ENCODE measurements around the gene HSCB.
"Not testable (repeated sequence)": the region's sequence is repeated elsewhere in the genome, so short reads cannot be mapped to it uniquely, and the experiment has no call there.

Gene HSCB, protein sequence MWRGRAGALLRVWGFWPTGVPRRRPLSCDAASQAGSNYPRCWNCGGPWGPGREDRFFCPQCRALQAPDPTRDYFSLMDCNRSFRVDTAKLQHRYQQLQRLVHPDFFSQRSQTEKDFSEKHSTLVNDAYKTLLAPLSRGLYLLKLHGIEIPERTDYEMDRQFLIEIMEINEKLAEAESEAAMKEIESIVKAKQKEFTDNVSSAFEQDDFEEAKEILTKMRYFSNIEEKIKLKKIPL

DNA sequence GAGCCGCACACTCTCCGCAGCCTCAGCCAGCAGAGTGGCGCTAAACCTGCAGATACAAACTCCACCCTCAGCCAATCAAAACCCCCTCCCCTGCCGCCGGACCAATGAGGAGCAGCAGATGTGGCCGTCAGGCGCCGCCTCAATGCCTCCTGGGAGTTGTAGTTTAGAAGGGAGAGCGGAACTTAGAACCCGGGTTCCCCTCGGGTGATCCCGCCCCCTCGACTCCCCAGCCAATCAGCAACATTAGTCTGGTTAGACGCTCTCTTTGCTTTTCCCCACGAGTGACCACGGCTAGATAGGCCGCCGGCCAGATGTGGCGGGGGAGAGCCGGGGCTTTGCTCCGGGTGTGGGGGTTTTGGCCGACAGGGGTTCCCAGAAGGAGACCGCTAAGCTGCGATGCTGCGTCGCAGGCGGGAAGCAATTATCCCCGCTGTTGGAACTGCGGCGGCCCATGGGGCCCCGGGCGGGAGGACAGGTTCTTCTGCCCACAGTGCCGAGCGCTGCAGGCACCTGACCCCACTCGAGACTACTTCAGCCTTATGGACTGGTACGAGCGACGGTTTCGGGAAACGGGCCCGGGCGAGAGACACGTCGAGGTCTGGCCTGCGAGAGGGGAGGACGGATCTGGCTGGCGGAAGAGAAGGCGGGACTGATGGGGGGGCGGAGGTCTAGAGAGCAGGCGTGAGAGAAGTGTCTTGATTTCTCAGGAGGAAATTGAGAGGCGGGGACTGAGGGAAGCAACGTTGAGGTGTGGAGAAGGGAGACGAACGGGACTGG is at the start of gene HSCB, which contains the start of gene CHEK2:
TSS of gene HSCB (plus strand) at position 255 of the 777 bp plus-strand sequence. CDS start at position 312, 57 bp downstream.
TSS of gene CHEK2 (minus strand) at position 36 of the 777 bp plus-strand sequence. CDS start 7,099 bp downstream, outside the sequence.
- TF ChIP-seq, protein P1, sequence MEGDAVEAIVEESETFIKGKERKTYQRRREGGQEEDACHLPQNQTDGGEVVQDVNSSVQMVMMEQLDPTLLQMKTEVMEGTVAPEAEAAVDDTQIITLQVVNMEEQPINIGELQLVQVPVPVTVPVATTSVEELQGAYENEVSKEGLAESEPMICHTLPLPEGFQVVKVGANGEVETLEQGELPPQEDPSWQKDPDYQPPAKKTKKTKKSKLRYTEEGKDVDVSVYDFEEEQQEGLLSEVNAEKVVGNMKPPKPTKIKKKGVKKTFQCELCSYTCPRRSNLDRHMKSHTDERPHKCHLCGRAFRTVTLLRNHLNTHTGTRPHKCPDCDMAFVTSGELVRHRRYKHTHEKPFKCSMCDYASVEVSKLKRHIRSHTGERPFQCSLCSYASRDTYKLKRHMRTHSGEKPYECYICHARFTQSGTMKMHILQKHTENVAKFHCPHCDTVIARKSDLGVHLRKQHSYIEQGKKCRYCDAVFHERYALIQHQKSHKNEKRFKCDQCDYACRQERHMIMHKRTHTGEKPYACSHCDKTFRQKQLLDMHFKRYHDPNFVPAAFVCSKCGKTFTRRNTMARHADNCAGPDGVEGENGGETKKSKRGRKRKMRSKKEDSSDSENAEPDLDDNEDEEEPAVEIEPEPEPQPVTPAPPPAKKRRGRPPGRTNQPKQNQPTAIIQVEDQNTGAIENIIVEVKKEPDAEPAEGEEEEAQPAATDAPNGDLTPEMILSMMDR (IDR thresholded peaks at IDR 0.05; ENCODE audit: control insufficient read depth, insufficient read depth, low read depth, low read length, missing control alignments): no peak
- H3K4me3 ChIP-seq (ENCODE audit: control insufficient read depth, low read depth, low read length): peak within 1 kb of the TSS; percentile 84
- peak; percentile 92 for DNase-seq (ENCODE audit: low read depth)

DNA sequence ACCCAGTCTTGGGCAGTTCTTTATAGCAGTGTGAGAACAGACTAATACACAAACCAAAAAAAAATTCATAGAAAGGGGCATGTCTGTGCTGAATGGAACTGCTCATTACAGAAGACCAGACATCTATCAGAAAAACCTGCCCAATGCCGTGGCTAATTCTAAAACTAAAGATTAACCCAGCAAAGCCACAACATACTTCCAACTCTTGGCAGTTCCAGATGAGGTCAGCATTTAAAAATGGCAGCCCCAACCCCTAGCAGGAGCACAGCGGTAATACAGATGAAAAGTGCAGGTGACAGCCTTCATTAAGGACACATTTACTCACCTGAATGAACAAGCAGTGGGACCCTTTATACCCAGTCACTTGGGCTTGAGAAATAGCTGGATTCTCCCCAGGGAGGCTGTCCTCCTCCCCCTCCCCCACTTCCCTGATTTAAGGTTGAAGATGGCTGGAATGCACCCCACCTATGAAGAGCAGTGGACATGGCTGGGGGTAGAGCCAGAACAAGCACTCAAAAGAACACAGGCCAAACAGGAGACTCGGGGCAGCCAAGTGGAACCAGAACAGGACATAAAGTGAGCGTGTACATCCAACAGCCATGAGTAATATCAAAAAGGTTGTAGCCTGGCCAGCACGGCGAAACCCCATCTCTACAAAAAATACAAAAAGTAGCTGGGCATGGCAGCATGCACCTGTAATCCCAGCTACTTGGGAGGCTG is 48.6 kb upstream of the HSCB start:
- DNase-seq (ENCODE audit: low read depth); H3K4me3 ChIP-seq (ENCODE audit: control insufficient read depth, low read depth, low read length): not testable (repeated sequence)

DNA sequence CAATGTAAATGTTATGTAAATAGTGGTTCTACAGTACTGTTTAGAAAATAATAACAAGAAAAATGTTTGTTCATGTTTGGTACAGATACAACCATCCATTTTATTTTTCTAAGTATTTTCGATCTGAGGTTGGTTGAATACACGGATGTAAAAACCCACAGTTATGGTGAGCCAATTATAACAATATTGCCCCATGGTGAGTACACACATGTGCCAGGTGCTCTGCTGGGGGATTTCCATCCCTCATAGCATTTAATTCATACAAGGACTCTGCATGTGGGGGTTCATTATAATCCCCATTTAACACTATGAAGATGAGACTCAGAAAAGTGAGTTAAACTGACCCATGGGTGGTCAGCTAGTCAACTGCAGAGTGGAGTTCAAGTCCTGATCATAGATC is 38.9 kb upstream of the HSCB start:
- TF ChIP-seq, protein P1 (IDR thresholded peaks at IDR 0.05; ENCODE audit: control insufficient read depth, insufficient read depth, low read depth, low read length, missing control alignments): no peak
- no peak for DNase-seq (ENCODE audit: low read depth)
- no peak overlapping the region for H3K4me3 ChIP-seq (ENCODE audit: control insufficient read depth, low read depth, low read length)

DNA sequence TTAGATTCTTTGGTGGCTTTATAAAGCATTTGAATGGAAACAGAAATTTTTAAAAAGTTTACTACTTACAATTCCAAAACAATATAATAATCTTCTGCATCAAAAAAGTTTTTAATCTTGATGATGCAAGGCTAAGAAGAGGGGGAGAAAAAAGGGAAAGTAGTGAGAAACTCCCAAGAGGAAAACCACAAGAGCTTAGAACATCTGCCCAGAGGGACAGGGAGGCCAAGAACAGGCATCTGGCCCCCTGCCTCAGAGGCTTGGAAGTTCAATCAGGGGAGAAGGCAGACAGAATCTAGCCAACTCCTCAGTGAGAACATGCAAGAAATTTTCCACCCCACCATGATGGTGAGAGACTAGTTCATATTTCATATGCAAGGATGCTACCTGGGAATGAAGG is 38.4 kb upstream of the HSCB start:
- H3K4me3 ChIP-seq (ENCODE audit: control insufficient read depth, low read depth, low read length): no peak overlapping the region
- no peak for DNase-seq (ENCODE audit: low read depth)
- TF ChIP-seq, protein P1 (IDR thresholded peaks at IDR 0.05; ENCODE audit: control insufficient read depth, insufficient read depth, low read depth, low read length, missing control alignments): no peak

DNA sequence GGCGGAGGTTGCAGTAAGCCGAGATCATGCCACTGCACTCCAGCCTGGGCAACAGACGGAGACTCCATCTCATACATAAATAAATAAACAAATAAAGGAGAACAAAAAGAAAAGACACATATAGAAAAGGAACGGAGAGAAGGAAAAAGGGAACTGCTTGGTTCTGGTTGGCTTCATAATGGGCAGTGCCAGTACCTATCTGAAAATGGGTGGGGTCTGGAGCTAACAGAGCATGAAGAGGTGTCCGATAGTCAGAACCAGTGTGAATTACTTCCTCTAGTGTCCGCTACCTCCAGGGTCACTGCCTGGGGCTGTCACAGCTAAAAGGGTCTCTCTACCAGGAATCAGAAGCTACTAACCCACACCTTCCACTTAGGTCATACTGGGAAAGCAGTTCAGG is 35.0 kb upstream of the HSCB start:
- DNase-seq (ENCODE audit: low read depth): no peak
- no peak overlapping the region for H3K4me3 ChIP-seq (ENCODE audit: control insufficient read depth, low read depth, low read length)
- TF ChIP-seq, protein P1 (IDR thresholded peaks at IDR 0.05; ENCODE audit: control insufficient read depth, insufficient read depth, low read depth, low read length, missing control alignments): no peak

DNA sequence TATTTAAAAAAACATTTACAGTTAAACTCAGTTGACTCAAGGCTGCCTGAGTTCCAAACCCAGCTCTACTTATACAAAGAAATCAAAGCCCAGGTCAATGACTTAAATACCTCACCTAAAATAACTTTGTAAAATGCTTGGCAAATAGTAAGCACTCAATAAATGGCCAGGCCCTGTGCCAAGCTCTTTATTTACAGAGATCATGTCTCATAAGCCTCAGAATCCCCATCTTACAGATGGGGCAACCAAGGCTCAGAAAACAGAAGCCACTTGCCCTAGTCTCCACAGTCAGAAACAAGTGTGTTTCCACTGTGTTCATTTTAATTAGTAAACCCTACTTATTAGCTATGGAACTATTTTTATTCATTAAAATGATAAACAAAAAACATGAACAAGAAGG is 31.7 kb upstream of the HSCB start:
- TF ChIP-seq, protein P1 (IDR thresholded peaks at IDR 0.05; ENCODE audit: control insufficient read depth, insufficient read depth, low read depth, low read length, missing control alignments): no peak
- no peak for DNase-seq (ENCODE audit: low read depth)
- H3K4me3 ChIP-seq (ENCODE audit: control insufficient read depth, low read depth, low read length): no peak overlapping the region

All from AG09309 (cell line).